Measurements from ENCODE around the gene UBA5. TPM values are rescaled to one million over a fixed set of nuclear protein-coding genes. Genes with fewer than 3 reads are reported as not detected.

Gene UBA5
- total and polyA plus RNA-seq, 2 experiments from 2014 or later, result 46.3 to 58.3 TPM

GRCh38 chr3:132625613-132626012 is 34.5 kb upstream of the UBA5 start:
- Histone ChIP-seq H4K20me1 (ENCODE audit: insufficient read depth) (no peaks in the 10 kb centered on the region), H3K4me3 (no peak overlapping the region), H3K4me2 (ENCODE audit: unreplicated experiment) (no peak overlapping the region), H3K27me3 (replicated peaks; ENCODE audit: insufficient read depth) (no peaks in the 10 kb centered on the region), H3K9ac (no peak overlapping the region), H3K27ac (no peak overlapping the region; the same call in 1 of the 2 replicates), H3K4me1 (ENCODE audit: insufficient read depth) (peaks cover 35% of the 10 kb centered on the region), H3K79me2 (ENCODE audit: insufficient read depth) (no peaks in the 10 kb centered on the region), H2AFZ (no peak overlapping the region), H3K9me2 (ENCODE audit: insufficient read depth) (no peaks in the 10 kb centered on the region), H3K9me3 (ENCODE audit: low read depth) (no peaks in the 10 kb centered on the region), H3K36me3 (ENCODE audit: low read depth) (peaks cover 20% of the 10 kb centered on the region; the same call in 1 of the 2 replicates), H3F3A (ENCODE audit: insufficient read depth) (peaks cover 16% of the 10 kb centered on the region)
- WGBS, 2 experiments (ENCODE audit: low coverage in 1 of 2, low lambda C conversion rate in 2 of 2, missing lambda C conversion rate in 2 of 2), result 94 to 96% methylated on average over 1 of the region's 1 CpG
- in situ Hi-C loops (cut with MboI), result no loop called here
- TF ChIP-seq EZH2phosphoT487 (IDR thresholded peaks at IDR 0.05; ENCODE audit: insufficient read depth, low read depth) (no peak), EZH2 (IDR thresholded peaks at IDR 0.05; ENCODE audit: insufficient read depth, poor library complexity, severe bottlenecking) (no peak)
- no peak for DNase-seq

- Histone ChIP-seq H2AFZ (no peak overlapping the region), H3K9me2 (ENCODE audit: insufficient read depth) (no peaks in the 10 kb centered on the region), H3K79me2 (ENCODE audit: insufficient read depth) (no peaks in the 10 kb centered on the region), H3K4me3 (no peak overlapping the region), H3K27me3 (replicated peaks; ENCODE audit: insufficient read depth) (no peaks in the 10 kb centered on the region), H3K9me3 (ENCODE audit: low read depth) (no peaks in the 10 kb centered on the region), H3K9ac (no peak overlapping the region), H3K27ac (no peak overlapping the region), H3K36me3 (ENCODE audit: low read depth) (0 out of 2 replicates have a peak, but pooled peaks cover 14% of the 10 kb centered on the region), H3K4me1 (ENCODE audit: insufficient read depth) (peaks cover 37% of the 10 kb centered on the region), H3F3A (ENCODE audit: insufficient read depth) (peaks cover 17% of the 10 kb centered on the region), H4K20me1 (ENCODE audit: insufficient read depth) (no peaks in the 10 kb centered on the region), H3K4me2 (ENCODE audit: unreplicated experiment) (no peak overlapping the region)
- TF ChIP-seq EZH2phosphoT487 (IDR thresholded peaks at IDR 0.05; ENCODE audit: insufficient read depth, low read depth) (no peak), EZH2 (IDR thresholded peaks at IDR 0.05; ENCODE audit: insufficient read depth, poor library complexity, severe bottlenecking) (no peak)
- DNase-seq, result no peak
- in situ Hi-C loops (cut with MboI), result no loop called here
- WGBS, 2 experiments (ENCODE audit: low coverage in 1 of 2, low lambda C conversion rate in 2 of 2, missing lambda C conversion rate in 2 of 2), result 99 to 100% methylated on average over 6 of the region's 6 CpGs
Observed at GRCh38 chr3:132626955-132627354, 33.2 kb upstream of the UBA5 start.

GRCh38 chr3:132628157-132628556 is 32.0 kb upstream of the UBA5 start:
- H3K9me3 ChIP-seq (ENCODE audit: low read depth), result no peaks in the 10 kb centered on the region
- no peak for DNase-seq
- H2AFZ ChIP-seq, result no peak overlapping the region
- H3K9me2 ChIP-seq (ENCODE audit: insufficient read depth), result no peaks in the 10 kb centered on the region
- H3F3A ChIP-seq (ENCODE audit: insufficient read depth), result peaks cover 17% of the 10 kb centered on the region
- no peaks in the 10 kb centered on the region for H3K27me3 ChIP-seq (replicated peaks; ENCODE audit: insufficient read depth)
- in situ Hi-C loops (cut with MboI), result no loop called here
- no peak for TF ChIP-seq EZH2 (IDR thresholded peaks at IDR 0.05; ENCODE audit: insufficient read depth, poor library complexity, severe bottlenecking)
- no peak for TF ChIP-seq EZH2phosphoT487 (IDR thresholded peaks at IDR 0.05; ENCODE audit: insufficient read depth, low read depth)
- H3K4me1 ChIP-seq (ENCODE audit: insufficient read depth), result peaks cover 30% of the 10 kb centered on the region
- 36 to 37% methylated on average over 2 of the region's 2 CpGs for WGBS, 2 experiments (ENCODE audit: low coverage in 1 of 2, low lambda C conversion rate in 2 of 2, missing lambda C conversion rate in 2 of 2)
- no peak overlapping the region for H3K4me2 ChIP-seq (ENCODE audit: unreplicated experiment)
- H3K36me3 ChIP-seq (ENCODE audit: low read depth), result 0 out of 2 replicates have a peak, but pooled peaks cover 14% of the 10 kb centered on the region
- H3K27ac ChIP-seq, result no peak overlapping the region
- H3K79me2 ChIP-seq (ENCODE audit: insufficient read depth), result no peaks in the 10 kb centered on the region
- no peaks in the 10 kb centered on the region for H4K20me1 ChIP-seq (ENCODE audit: insufficient read depth)
- H3K9ac ChIP-seq, result no peak overlapping the region
- no peak overlapping the region for H3K4me3 ChIP-seq

GRCh38 chr3:132629928-132630327 is 30.2 kb upstream of the UBA5 start:
- Histone ChIP-seq H4K20me1 (ENCODE audit: insufficient read depth) (no peaks in the 10 kb centered on the region), H3K27ac (peak overlapping the region; percentile 82), H2AFZ (no peak overlapping the region; the same call in 1 of the 2 replicates), H3K9me3 (ENCODE audit: low read depth) (no peaks in the 10 kb centered on the region), H3F3A (ENCODE audit: insufficient read depth) (peaks cover 17% of the 10 kb centered on the region), H3K4me2 (ENCODE audit: unreplicated experiment) (peak overlapping the region; percentile 67), H3K4me1 (ENCODE audit: insufficient read depth) (peaks cover 28% of the 10 kb centered on the region), H3K79me2 (ENCODE audit: insufficient read depth) (no peaks in the 10 kb centered on the region), H3K4me3 (no peak overlapping the region), H3K9me2 (ENCODE audit: insufficient read depth) (no peaks in the 10 kb centered on the region), H3K36me3 (ENCODE audit: low read depth) (0 out of 2 replicates have a peak, but pooled peaks cover 14% of the 10 kb centered on the region), H3K9ac (peak overlapping the region; percentile 42), H3K27me3 (replicated peaks; ENCODE audit: insufficient read depth) (no peaks in the 10 kb centered on the region)
- DNase-seq, result peak; percentile 88
- WGBS, 2 experiments (ENCODE audit: low coverage in 1 of 2, low lambda C conversion rate in 2 of 2, missing lambda C conversion rate in 2 of 2), result 5 to 9% methylated on average over 1 of the region's 1 CpG
- in situ Hi-C loops (cut with MboI), result no loop called here
- TF ChIP-seq EZH2 (IDR thresholded peaks at IDR 0.05; ENCODE audit: insufficient read depth, poor library complexity, severe bottlenecking) (no peak), EZH2phosphoT487 (IDR thresholded peaks at IDR 0.05; ENCODE audit: insufficient read depth, low read depth) (no peak)
